SU-DHL-6 (cell line): ENCODE measurements around the gene MYOM1.

Experiments
- CTCF ChIP-seq: fragments of 200-600 bp; sonication (generic); IDR thresholded peaks from one replicate; pipeline ENCODE4 v1.5.1; 2017; ENCODE audit warnings: antibody characterized with exemption, mild to moderate bottlenecking, low read length, moderate library complexity; ENCODE audit not compliant: insufficient read depth, poor library complexity, severe bottlenecking
- EZH2phosphoT487 ChIP-seq: fragments of 200-600 bp; sonication (generic), shearing (Covaris generic); conservative IDR thresholded peaks from 2 replicates; pipeline ENCODE4 v1.6.1; 2018; ENCODE audit warnings: mild to moderate bottlenecking, antibody characterized with exemption, low read length, moderate library complexity, mixed read lengths

GRCh38 chr18:3180325-3180724, 39.4 kb downstream of the MYOM1 start:
- TF ChIP-seq CTCF (no peak), EZH2phosphoT487 (no peak)
